Pons (tissue), 1 donor: Measurements from ENCODE around the gene CEP120.
"Not testable (repeated sequence)": the region's sequence is repeated elsewhere in the genome, so short reads cannot be mapped to it uniquely, and the experiment has no call there.

ENCODE experiments used
- DNase-seq: peaks from one replicate; pipeline ENCODE4 v3.0.0-alpha.2; 2016; ENCODE audit warnings: low spot score

The CEP120 gene

DNA sequence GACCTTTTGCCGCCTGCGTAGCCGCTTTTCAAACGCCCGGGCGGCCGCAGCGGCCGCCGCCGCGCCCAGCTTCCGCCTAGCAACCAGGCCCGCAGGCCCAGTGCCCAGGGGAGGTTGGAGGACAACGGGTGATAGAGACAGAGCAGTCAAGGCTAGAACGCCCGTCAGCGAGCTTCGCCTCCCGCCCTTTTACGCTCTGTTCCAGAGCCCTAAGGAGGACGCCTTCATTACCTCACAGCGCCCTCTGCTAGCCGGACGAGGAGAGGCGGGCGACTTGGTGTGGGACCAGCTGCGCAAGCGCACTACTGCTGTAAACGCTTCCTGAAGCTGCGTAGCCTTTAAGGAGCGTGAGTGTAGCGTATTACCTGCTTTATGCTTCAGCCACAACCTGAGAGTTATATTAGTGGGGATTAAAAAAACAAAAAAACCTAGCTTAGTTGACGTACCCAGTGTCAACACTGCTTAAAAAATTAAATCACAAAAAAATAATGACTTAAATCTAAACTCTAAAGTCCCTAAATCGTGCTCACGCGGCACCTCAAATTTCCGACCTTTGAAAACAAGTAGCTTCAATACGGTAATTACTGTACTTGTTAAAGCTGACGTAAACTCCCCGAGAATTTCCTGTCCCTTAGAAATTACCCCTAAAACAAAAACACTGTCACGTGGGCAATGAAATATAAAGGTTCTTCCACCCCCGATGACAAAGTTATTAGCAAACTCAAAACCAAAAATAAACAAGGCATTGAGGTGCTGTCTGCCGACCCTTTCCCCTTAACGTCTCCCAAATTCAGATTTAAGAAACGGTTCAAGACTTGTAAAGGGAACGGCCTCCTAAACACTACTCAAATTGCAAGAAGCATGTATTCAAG, at the start of gene CEP120:
CEP120 (minus strand) TSS at position 126 of the 872 bp plus-strand sequence. CDS start 405 bp downstream, outside the sequence.
- DNase-seq: peak; percentile 100

DNA sequence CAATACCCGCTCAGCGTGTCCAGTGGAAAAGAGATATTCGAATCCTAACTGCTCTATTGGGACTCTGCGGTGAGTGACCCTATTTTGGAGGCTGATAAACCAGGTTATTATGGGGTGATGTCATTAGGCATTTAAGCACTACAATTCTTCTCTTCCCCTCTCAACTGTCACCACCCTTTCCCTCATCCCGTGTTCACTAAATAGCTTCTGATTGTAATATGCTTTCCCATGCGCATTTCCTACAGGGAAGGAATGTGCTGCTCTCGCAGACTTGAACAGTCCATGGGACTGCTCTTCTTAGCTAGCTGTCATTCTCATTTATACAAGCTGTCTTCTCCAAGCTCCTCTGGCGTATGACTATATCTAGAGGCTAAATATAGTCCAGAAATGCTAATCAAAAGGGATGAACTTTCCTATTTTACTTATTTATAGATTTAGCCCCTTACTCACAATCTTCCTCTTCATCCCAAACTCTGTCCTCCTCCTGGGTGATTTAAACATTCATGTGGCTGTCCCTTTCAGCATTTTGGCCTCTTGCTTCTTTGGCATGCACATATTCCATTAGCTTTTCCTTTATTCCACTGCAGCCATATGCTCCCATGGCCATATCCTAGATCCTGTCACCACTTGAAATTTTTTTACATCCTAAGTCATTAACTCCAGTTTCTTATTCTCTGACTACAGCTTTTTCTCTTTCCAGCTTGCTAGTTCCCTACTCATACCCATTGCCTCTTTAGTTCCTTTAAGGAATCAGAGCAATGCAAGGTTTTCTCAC, 49.1 kb upstream of the CEP120 start:
- DNase-seq: no peak

DNA sequence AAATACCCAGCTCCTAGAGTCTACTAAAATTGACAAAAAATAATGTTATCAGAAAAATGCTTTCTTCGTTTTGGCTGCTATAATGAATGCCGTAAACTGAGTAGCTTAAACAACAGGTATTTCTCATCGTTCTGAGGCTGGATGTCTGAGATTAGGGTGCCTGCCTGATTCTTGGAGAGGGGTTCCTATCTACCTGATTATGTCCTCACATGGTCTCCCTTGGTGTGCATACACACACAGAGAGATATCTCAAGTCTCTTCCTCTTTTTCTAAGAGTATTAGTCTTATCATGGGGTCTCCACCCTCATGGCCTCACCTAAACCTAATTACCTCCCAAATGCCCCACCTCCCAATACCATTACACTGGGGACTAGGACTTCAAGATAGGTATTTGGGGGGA, 48.2 kb upstream of the CEP120 start:
- DNase-seq: no peak

DNA sequence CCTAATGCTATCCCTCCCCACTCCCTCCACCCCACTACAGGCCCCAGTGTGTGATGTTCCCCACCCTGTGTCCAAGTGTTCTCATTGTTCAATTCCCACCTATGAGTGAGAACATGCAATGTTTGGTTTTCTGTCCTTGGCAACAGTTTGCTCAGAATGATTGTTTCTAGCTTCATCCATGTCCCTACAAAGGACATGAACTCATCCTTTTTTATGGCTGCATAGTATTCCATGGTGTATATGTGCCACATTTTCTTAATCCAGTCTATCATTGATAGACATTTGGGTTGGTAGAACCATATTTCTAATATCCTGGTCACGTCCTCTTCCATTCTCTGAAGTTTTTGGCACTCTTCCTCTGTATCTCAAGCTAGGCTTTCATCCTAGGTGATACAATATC, 43.6 kb upstream of the CEP120 start:
- DNase-seq: not testable (repeated sequence)

DNA sequence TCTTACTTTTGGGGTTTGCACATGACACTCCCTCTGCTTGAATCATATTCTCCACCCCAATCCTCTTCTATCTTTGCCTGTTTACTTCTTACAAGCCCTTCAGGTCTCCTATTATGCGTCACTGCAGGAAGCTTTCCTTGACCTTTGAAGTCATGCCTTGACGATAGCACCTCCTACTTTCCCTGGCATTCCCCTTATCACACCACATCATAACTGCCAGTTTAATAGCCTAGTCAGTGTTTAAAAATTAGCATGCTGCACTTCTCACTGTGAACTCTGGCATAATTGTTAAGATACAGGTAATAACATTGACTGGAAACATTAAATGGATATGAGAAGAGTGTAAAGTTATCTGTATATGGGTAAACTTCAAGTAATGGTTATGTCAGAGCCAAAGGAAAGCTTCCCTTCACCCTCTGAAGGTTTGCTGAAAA, 37.1 kb upstream of the CEP120 start:
- no peak for DNase-seq

DNA sequence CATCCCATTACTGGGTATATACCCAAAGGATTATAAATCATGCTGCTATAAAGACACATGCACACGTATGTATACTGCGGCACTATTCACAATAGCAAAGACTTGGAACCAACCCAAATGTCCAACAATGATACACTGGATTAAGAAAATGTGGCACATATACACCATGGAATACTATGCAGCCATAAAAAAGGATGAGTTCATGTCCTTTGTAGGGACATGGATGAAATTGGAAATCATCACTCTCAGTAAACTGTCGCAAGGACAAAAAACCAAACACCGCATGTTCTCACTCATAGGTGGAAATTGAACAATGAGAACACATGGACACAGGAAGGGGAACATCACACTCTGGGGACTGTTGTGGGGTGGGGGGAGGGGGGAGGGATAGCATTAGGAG, 35.8 kb upstream of the CEP120 start:
- DNase-seq: not testable (repeated sequence)

DNA sequence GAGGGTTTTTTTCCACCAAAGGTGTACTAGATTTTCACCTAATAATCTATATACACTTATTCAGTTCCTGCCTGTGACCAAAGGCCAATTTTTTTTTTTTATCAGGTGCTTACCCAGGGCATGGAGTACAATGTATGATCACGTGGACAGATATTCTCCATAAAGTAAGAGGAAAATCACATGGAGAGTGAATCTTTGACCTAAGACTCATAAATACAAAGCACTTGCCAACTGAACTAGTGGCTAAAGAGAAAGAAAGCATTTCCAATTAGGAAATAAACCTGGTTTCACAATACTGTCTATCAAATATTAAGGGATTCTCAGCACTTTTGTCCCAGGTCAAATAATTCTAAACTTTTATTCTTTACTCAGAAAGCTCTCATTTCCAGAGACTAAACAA, 33.0 kb upstream of the CEP120 start:
- no peak for DNase-seq

DNA sequence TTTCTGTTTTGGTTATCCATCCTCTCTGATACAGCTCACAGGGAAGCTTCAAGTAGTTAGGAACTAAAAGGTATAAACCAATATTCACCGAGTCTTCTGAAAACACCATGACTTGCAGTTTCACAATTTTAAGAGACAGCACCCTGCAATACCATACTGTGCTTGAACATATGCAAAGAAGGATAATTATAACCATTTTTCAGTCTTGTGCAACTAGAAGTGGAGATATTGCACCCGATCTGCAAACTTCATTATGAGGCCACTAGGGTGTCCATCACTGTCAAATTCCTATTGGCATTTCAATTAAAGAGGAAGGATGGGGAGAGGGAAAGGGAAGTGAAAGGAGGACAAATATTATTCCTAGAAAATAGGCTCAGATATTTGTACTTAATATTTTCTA, 32.4 kb upstream of the CEP120 start:
- no peak for DNase-seq

DNA sequence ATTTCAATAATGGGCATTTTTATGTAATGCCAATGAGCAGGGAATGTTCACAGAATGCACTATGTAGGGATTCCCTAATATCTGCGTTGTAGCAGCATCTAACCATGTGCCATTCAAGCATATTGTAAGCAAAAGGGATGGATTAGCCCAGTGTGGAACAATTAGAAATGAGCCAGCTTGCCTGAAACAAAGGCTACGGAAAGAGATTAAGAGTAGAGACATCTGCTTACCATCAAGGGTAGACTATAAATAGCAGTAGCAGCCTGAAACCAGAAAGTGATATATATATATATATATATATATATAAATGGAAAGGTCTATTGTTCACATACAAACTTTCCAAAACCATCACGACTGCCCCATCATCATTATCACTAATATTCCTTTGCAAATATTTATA, 31.9 kb upstream of the CEP120 start:
- no peak for DNase-seq

DNA sequence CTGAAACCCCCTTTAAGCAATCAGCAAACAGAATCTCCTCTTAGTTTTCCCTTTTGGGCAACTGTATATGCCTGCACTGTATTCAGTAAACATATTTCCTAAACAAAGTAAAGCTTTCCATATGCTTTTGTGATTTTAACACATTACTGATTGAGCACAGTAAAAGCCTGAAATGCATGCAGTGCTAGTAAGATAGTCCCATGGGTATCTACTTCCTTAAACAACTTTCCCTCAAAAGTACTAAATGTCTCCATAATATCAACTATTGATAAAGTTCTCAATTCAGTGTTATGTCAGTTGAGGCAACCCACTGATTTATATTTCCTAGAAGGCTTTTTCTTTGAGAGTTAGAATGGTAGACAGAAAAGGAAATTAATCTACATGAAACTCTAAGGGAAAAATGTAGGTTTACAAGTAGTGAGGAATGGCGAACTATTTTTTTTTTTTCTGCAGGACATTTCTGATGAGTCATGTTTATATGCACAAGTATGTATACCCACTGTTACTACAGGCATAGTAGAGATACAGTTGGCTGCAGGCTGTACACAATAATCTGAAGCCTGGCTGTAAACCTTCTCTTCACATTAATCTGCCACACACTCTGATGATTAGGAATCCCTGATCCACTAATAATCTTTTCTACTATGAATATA, 31.2 kb upstream of the CEP120 start:
- DNase-seq: no peak

DNA sequence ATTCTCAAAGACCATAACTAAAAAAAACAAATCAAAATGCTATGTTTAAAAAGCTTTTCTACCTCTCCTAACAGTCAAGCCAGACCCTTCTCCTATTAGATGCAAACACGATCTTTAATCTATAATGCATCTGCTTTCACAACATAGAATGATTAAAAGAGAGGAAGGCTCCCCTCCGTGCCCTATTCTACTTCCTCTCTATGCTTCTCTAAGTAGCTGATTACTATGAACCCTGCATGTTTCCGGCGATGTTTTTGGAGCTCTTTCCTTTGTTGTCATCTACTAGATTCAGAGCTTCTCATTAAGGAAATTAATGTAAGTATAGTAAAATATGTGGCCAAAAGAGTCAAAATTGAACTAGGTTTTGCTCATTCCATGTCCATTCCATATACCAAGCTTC, 29.2 kb upstream of the CEP120 start:
- DNase-seq: no peak

DNA sequence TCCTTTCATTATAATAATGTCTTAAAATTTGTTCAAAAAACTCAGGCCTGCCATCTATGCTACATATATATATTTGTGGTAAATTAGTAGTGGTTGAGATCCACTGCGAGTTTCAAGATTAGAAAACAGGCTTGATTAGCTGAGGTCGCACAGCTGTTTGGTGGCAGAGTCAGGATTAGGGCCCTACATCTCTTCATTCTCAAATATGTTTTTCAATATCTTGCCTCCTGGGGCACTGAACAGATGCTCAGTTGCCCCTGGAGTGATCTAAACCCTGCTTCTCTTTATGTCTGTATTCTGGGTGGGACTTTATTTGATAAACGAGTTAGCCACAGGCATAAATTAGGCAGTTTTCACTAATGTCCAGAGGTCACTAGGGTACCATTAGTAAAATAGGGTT, 27.8 kb upstream of the CEP120 start:
- DNase-seq: no peak

DNA sequence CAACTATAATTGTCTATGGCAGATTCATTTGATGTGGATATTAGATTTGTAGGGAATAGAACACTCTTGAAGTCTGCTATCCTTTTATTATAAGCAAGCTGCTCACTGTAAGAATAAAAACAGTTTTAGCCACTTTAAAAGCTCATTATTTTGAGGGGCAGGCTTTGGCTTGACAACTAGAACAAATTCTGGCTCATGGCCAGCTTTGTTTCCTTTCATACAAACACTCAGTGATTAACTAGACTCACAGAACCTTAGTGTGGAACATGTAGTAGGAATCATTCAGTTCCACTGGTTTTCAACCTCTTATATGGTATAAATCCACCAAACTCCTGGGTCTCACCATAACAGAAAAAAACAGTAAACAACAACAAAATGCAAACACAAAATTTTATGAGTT, 27.4 kb upstream of the CEP120 start:
- DNase-seq: peak; percentile 61

DNA sequence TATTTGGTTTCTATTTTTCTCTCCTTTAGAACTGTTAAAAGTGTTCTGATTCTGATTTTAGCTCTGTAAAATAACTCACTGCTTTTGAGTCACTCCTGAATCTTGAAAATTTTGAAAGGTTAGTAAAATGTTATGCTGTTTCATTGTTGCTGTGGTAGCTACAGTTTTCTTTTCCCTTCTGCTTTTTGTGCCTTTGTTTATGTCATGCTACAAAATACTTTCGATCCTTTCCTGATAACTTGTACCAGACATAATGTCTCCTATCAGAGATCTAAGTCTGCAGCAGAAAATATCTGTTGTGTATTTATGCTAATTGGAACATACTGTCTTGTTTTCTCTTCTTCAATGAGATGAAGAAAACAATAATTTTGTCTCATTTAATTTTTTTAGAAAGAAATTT, 26.9 kb upstream of the CEP120 start:
- no peak for DNase-seq

DNA sequence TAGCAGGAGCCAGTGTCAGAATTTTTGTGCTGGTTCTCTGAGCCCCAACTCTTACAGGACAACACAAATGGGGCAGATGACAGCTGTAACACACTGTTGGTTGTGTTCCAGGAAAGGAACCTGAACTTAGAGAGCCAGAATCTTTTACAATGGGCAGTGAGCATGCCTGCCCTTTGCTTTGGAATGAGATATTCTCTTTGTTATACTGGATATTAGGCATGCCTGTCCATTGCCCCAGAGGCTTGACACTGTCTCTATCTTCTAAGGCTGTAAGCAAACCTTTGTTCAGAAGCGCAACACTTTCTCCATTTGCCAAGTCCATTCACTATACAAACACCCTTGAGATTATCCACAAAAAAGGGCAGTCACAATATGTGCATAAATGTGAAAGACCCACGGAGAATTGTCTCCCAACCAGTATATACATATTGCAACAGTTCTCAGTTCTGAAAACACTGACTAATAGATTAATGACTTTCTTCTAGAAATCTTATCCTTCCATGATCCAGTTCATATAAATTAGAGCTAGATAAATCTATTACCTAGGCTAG, 26.3 kb upstream of the CEP120 start:
- DNase-seq: no peak

DNA sequence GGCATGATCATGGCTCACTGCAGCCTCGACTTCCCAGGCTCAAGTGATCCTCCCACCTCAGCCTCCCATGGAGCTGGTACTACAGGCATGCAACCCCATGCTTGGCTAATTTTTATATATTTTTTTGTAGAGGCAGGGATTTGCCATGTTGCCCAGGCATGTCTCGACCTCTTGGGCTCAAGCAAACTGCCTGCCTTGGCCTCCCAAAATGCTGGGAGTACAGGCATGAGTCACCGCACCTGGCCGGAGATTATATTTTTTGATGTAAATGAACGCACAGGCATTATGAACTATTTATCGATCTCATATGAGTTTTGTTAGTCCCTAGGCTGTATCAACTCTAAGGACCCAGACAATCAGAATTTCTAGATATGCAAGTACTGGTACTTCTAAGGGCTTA, 25.5 kb upstream of the CEP120 start:
- DNase-seq: no peak

DNA sequence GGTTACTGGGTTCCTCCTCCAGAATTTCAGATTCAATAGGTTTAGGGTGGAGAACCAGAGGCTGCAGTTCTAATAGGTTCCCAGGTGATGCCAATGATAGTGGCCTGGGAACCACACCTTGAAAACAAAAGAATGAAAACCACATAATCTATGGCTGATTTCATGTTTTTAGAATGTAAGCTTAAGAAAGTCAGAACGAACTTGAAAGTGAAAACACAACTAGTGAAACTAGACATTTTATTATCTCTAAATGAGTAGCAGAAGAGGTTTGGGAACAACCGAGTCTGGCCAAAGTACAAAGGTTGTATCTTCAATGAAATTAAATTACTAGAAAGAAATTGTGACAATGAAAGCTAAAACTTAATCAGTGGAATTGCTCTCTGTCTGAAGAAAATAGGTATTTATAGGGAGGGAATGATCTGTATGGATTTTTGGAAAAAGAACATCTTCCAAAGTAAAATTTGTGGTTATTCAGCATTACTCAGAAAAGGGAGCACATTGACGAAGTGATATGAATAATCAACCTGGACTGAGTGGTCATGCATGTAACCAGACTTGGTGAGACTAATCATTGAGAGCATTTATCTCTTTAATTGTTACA, 24.9 kb upstream of the CEP120 start:
- no peak for DNase-seq

DNA sequence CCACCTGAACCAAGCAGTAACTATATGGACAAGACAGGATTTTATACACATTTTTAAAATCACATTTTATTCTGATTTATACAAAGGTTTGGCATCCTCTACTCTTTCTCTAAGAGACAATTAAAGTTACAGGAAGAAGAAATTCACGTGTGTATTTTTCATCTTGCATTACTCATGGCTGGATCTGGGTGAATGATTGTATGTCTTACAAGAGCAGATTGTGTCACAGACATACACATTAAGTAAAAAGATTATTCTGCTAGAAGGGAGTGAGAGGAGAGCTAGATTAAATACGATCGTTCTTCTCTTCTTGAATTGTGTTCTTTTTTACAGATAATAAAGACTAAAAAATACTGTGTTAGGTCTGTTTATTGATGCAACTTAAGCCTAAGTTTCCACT, 20.8 kb upstream of the CEP120 start:
- no peak for DNase-seq

DNA sequence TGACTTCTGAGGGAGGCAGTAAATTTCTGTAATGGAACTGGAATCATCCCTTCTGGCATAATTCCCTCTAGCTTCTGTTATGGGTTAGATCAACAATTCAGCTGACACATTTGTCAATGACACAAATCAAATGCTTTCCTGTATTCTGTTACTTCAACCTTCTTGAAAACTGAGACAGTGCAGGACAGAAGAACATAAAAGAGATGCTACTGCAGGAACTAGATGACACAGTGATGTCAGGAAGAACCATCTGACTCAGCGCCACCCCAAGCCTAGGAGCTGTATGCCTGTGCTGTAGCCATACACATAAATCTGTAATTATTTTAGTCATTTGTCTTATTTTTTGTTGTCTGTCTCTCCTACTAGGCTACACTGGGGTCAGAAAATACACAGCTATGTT, 18.2 kb upstream of the CEP120 start:
- DNase-seq: no peak

DNA sequence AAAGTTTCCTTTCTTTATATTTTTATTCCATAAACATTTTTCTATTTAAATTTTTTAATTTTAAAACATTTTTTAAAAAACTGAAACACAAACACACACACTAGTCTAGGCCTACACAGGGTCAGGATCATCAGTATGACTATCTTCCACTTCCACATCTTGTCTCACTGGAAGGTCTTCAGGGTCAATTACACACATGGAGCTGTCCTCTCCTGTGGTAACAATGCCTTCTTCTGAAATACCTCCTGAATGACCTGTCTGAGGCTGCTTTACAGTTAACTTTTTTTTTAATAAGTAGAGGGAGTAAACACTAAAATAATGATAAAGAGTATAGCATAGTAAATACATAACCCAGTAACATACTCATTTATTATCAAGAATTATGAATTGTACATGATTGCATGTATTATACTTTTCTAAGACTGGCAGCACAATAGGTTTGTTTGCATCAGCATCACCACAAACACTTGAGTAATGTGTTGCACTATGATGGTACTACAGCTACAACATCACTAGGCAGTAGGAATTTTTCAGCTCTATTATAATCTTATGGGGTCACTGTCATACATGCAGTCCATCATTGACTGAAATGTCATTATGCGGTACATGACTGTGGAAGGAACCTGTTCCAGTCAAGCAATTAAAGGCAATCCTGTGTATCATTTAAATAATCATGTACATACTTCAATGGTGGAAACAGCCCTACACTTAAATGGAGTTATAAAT, 17.4 kb upstream of the CEP120 start:
- no peak for DNase-seq

DNA sequence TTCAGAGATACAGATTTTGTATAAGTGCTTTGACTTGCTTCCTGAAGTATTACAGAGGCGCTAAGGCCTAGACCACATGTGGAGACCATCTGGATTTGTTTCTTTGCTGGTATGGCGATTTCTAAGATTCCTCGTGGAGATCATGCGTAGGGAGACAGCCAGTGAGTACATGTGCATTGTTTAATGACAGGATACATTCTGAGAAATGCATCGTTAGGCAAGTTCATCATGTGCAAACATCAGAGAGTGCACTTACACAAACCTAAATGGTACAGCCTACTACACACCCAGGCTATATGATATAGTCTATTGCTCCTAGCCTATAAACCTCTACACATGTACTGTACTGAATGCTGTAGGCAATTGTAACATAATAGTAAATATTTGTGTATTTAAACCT, 16.5 kb upstream of the CEP120 start:
- no peak for DNase-seq
